ENCODE measurements around the gene IRX5. TPM values are rescaled to one million over a fixed set of nuclear protein-coding genes. Genes with fewer than 3 reads are reported as not detected.

Gene IRX5
- total RNA-seq, 1 donor from 2014 or later, result 36.8 TPM

GRCh38 chr16:54952195-54952594, 21.5 kb downstream of the IRX5 start:
- H3K36me3 ChIP-seq, result no peaks in the 10 kb centered on the region
- no peaks in the 10 kb centered on the region for H3K9me3 ChIP-seq (replicated peaks)
- no peaks in the 10 kb centered on the region for H3K4me1 ChIP-seq
- peaks cover 52% of the 10 kb centered on the region for H3K27me3 ChIP-seq (ENCODE audit: low read depth)
- DNase-seq, result no peak
- TF ChIP-seq, protein P1, sequence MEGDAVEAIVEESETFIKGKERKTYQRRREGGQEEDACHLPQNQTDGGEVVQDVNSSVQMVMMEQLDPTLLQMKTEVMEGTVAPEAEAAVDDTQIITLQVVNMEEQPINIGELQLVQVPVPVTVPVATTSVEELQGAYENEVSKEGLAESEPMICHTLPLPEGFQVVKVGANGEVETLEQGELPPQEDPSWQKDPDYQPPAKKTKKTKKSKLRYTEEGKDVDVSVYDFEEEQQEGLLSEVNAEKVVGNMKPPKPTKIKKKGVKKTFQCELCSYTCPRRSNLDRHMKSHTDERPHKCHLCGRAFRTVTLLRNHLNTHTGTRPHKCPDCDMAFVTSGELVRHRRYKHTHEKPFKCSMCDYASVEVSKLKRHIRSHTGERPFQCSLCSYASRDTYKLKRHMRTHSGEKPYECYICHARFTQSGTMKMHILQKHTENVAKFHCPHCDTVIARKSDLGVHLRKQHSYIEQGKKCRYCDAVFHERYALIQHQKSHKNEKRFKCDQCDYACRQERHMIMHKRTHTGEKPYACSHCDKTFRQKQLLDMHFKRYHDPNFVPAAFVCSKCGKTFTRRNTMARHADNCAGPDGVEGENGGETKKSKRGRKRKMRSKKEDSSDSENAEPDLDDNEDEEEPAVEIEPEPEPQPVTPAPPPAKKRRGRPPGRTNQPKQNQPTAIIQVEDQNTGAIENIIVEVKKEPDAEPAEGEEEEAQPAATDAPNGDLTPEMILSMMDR (IDR thresholded peaks at IDR 0.05; ENCODE audit: borderline replicate concordance), result no peak
- no peak overlapping the region for H3K4me3 ChIP-seq
- no peak overlapping the region for H3K27ac ChIP-seq (replicated peaks)
- intact Hi-C loops (cut with micrococcal nuclease), result no loop called here

- DNase-seq, result no peak
- TF ChIP-seq, protein P1 (IDR thresholded peaks at IDR 0.05; ENCODE audit: borderline replicate concordance), result no peak
- intact Hi-C loops (cut with micrococcal nuclease), result no loop called here
- Histone ChIP-seq H3K4me1 (no peaks in the 10 kb centered on the region), H3K27ac (replicated peaks) (no peak overlapping the region), H3K27me3 (ENCODE audit: low read depth) (peaks cover 46% of the 10 kb centered on the region), H3K4me3 (no peak overlapping the region), H3K36me3 (no peaks in the 10 kb centered on the region), H3K9me3 (replicated peaks) (no peaks in the 10 kb centered on the region)
These were observed 22.8 kb downstream of the IRX5 start for GRCh38 chr16:54953461-54953860.

GRCh38 chr16:54954220-54954619, 23.6 kb downstream of the IRX5 start:
- Histone ChIP-seq H3K27ac (replicated peaks) (no peak overlapping the region), H3K4me1 (no peaks in the 10 kb centered on the region), H3K4me3 (no peak overlapping the region), H3K36me3 (no peaks in the 10 kb centered on the region), H3K27me3 (ENCODE audit: low read depth) (peaks cover 39% of the 10 kb centered on the region), H3K9me3 (replicated peaks) (no peaks in the 10 kb centered on the region)
- no peak for DNase-seq
- TF ChIP-seq, protein P1 (IDR thresholded peaks at IDR 0.05; ENCODE audit: borderline replicate concordance), result no peak
- intact Hi-C loops (cut with micrococcal nuclease), result no loop called here

DNA sequence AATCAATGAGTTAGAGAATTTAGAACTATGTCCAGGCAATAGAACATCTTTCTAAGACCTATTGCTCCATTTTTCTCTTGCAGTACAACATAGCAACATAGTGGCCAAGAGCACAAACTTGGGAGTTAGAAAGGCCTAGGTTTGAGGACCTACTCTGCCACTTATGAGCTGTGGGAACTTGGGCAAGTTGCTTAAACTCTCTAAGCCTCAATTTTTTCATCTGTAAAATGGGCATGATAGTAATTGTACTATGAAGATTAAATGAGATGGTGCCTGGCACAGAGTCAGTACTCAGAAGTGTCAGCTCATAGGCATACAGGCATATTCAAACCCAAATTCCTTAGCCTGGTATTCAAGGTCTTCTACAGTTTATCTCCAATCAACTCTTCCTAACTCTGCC, 25.1 kb downstream of the IRX5 start:
- Histone ChIP-seq H3K27ac (replicated peaks) (no peak overlapping the region), H3K4me3 (no peak overlapping the region), H3K9me3 (replicated peaks) (no peaks in the 10 kb centered on the region), H3K36me3 (no peaks in the 10 kb centered on the region), H3K4me1 (no peaks in the 10 kb centered on the region), H3K27me3 (ENCODE audit: low read depth) (peaks cover 24% of the 10 kb centered on the region)
- DNase-seq, result no peak
- TF ChIP-seq, protein P1 (IDR thresholded peaks at IDR 0.05; ENCODE audit: borderline replicate concordance), result no peak
- intact Hi-C loops (cut with micrococcal nuclease), result no loop called here

DNA sequence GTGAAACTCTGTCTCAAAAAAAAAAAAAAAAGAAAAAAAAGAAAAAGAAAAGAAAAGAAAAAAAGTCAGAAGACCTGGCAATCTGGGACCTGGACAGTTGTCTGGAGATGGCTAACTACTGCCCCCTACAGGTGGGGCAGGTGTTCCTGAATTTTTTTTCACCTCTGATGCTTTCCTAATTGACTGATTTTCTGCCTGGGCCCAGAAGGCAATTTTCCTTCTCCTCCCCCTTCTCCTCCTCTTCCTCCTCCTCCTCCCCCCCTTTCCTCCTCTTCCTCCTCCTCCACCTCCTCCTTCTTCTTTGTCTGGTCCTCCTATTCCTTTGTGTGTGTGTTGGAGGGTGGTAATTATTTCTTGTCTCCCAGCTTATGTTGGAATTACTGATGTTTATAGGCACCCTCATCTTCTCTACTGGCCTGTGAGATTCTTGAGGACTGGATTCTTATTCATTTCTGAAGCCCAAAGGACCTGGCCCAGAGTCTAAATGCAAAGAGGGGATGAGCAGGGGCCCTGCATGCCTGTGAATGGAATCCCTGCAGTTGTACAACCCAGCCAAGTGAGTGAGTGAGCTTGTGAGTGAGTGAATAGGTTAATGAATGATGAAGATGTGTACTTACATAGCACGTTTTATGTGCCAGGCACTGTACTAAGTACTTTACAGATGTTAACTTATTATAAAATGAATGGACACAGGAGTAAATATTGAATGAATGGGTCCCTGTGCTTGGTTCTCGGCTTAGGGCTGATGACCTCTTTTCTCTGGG, 26.9 kb downstream of the IRX5 start:
- Histone ChIP-seq H3K36me3 (no peaks in the 10 kb centered on the region), H3K9me3 (replicated peaks) (no peaks in the 10 kb centered on the region), H3K4me1 (no peaks in the 10 kb centered on the region), H3K27ac (replicated peaks) (no peak overlapping the region), H3K4me3 (no peak overlapping the region), H3K27me3 (ENCODE audit: low read depth) (peaks cover 11% of the 10 kb centered on the region)
- intact Hi-C loops (cut with micrococcal nuclease), result no loop called here
- DNase-seq, result no peak
- TF ChIP-seq, protein P1 (IDR thresholded peaks at IDR 0.05; ENCODE audit: borderline replicate concordance), result peak; percentile 52

Measured in left ventricle myocardium inferior (tissue), 1 donor.